Measurements from ENCODE around the gene VWA5B2.
"Not testable (repeated sequence)": the region's sequence is repeated elsewhere in the genome, so short reads cannot be mapped to it uniquely, and the experiment has no call there.

VWA5B2 gene

DNA sequence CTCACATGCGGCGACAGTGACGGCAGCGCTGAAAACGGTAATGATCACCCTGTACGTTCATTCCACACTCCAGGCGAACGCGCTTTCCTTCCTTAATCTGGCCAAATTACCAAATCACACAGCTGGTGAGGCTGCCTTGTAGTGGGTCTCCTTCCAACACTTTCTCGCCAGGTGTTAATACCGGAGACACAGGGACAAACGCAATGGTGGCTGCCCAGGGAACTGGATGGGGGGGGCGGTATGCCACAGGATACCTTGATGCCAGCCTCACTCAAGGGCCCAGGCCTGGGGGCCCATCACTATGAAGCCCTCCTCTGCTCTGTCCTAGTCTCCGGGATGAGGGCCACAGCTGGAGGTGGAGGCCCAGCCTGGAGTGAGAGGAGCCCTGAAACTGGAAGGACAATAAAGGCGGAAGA is 33.4 kb downstream of the VWA5B2 start:
- H3K36me3 ChIP-seq (ENCODE audit: insufficient read depth, low read length): no peaks in the 10 kb centered on the region
- H4K20me1 ChIP-seq (ENCODE audit: insufficient read depth, low read length): no peaks in the 10 kb centered on the region
- no peak for ATAC-seq (ENCODE audit: insufficient read depth, low read depth)
- no peaks in the 10 kb centered on the region for H3K79me2 ChIP-seq (ENCODE audit: insufficient read depth, low read length)
- H2AFZ ChIP-seq (ENCODE audit: low read depth, low read length): no peak overlapping the region
- H3K9me3 ChIP-seq (ENCODE audit: insufficient read depth, low read length, severe bottlenecking): no peaks in the 10 kb centered on the region
- 0 out of 4 replicates have a peak overlapping the region, but pooled peaks of 1 of the 2 experiments have one; percentile 18 for H3K4me3 ChIP-seq (ENCODE audit: low read depth in 1 of 2, low read length in 2 of 2)
- no peaks in the 10 kb centered on the region for H3K27me3 ChIP-seq (ENCODE audit: insufficient read depth, low read length, poor library complexity)
- TF ChIP-seq, protein P1, sequence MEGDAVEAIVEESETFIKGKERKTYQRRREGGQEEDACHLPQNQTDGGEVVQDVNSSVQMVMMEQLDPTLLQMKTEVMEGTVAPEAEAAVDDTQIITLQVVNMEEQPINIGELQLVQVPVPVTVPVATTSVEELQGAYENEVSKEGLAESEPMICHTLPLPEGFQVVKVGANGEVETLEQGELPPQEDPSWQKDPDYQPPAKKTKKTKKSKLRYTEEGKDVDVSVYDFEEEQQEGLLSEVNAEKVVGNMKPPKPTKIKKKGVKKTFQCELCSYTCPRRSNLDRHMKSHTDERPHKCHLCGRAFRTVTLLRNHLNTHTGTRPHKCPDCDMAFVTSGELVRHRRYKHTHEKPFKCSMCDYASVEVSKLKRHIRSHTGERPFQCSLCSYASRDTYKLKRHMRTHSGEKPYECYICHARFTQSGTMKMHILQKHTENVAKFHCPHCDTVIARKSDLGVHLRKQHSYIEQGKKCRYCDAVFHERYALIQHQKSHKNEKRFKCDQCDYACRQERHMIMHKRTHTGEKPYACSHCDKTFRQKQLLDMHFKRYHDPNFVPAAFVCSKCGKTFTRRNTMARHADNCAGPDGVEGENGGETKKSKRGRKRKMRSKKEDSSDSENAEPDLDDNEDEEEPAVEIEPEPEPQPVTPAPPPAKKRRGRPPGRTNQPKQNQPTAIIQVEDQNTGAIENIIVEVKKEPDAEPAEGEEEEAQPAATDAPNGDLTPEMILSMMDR (IDR thresholded peaks at IDR 0.05; ENCODE audit: borderline replicate concordance, extremely low read depth, low read length, poor library complexity, severe bottlenecking): no peak
- no peak for TF ChIP-seq EZH2 (IDR thresholded peaks at IDR 0.05; ENCODE audit: borderline replicate concordance, low read depth, low read length, severe bottlenecking)
- peak overlapping the region; percentile 78 for H3K4me2 ChIP-seq (ENCODE audit: insufficient read depth, low read length)
- H3K9ac ChIP-seq (ENCODE audit: low read depth, low read length): no peak overlapping the region
- H3K4me1 ChIP-seq (ENCODE audit: insufficient read depth, low read length): peaks cover 18% of the 10 kb centered on the region
- H3K27ac ChIP-seq (ENCODE audit: low read length): no peak overlapping the region
- DNase-seq: no peak

DNA sequence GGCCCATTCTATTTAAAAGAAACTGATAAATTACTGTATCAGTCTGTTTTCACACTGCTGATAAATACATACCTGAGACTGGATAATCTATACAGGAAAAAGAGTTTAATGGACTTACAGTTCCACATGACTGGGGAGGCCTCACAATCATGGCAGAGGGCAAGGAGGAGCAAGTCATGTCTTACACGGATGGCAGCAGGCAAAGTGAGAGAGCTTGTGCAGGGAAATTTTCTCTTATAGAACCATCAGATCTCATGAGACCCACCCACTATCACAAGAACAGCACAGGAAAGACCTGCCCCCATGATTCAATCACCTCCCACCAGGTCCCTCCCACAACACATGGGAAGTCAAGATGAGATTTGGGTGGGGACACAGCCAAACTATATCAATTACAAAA is 37.9 kb downstream of the VWA5B2 start:
- not testable (repeated sequence) for H3K27me3 ChIP-seq (ENCODE audit: insufficient read depth, low read length, poor library complexity); H3K36me3 ChIP-seq (ENCODE audit: insufficient read depth, low read length); H3K4me2 ChIP-seq (ENCODE audit: insufficient read depth, low read length); DNase-seq; ATAC-seq (ENCODE audit: insufficient read depth, low read depth); H3K4me1 ChIP-seq (ENCODE audit: insufficient read depth, low read length); H2AFZ ChIP-seq (ENCODE audit: low read depth, low read length); H3K27ac ChIP-seq (ENCODE audit: low read length); H3K79me2 ChIP-seq (ENCODE audit: insufficient read depth, low read length); H3K9me3 ChIP-seq (ENCODE audit: insufficient read depth, low read length, severe bottlenecking); H3K4me3 ChIP-seq (ENCODE audit: low read depth in 1 of 2, low read length in 2 of 2); H4K20me1 ChIP-seq (ENCODE audit: insufficient read depth, low read length); H3K9ac ChIP-seq (ENCODE audit: low read depth, low read length)

DNA sequence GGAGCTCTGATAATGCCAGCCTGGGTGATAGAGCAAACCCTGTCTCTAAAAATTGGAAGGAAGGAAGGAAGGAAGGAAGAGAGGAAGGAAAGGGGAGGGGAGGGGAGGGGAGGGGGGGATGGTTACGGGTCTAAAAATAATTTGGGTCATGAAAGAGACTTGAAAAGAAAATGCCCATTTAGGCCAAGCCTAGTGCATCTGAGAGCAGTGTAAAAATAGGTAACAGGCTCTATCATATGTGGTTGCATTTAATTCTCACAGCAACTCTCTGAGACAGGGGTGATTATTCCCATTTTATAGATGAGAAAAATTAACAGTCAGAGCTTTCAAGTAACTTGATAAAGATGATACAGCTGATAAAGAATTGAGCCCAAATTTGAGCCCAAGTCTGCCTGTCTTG is 42.9 kb downstream of the VWA5B2 start:
- H4K20me1 ChIP-seq (ENCODE audit: insufficient read depth, low read length): no peaks in the 10 kb centered on the region

DNA sequence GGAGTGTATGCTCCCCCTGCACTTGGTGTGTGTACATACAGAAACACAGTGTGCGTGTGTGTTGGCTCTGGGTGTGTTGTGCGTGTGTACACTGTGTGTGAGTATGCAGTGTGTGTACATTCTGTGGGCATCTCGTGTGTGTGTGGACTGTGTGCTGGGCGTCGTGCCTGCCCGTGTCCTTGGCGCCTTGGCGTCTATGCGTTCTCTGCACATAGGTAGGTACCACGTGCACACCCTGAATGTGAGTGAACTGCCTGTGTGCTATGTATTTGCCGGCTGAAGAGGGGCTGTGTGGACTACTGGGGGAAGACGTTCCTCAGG is 46.0 kb downstream of the VWA5B2 start:
- Histone ChIP-seq H4K20me1 (ENCODE audit: insufficient read depth, low read length) (no peaks in the 10 kb centered on the region), H3K27ac (ENCODE audit: low read length) (no peak overlapping the region), H3K36me3 (ENCODE audit: insufficient read depth, low read length) (no peaks in the 10 kb centered on the region), H3K4me1 (ENCODE audit: insufficient read depth, low read length) (no peaks in the 10 kb centered on the region), H3K9me3 (ENCODE audit: insufficient read depth, low read length, severe bottlenecking) (no peaks in the 10 kb centered on the region), H3K9ac (ENCODE audit: low read depth, low read length) (no peak overlapping the region), H3K27me3 (ENCODE audit: insufficient read depth, low read length, poor library complexity) (no peaks in the 10 kb centered on the region), H2AFZ (ENCODE audit: low read depth, low read length) (no peak overlapping the region), H3K79me2 (ENCODE audit: insufficient read depth, low read length) (no peaks in the 10 kb centered on the region), H3K4me2 (ENCODE audit: insufficient read depth, low read length) (no peak overlapping the region), H3K4me3 (ENCODE audit: low read depth in 1 of 2, low read length in 2 of 2) (no peak overlapping the region)
- no peak for TF ChIP-seq EZH2 (IDR thresholded peaks at IDR 0.05; ENCODE audit: borderline replicate concordance, low read depth, low read length, severe bottlenecking)
- TF ChIP-seq, protein P1 (IDR thresholded peaks at IDR 0.05; ENCODE audit: borderline replicate concordance, extremely low read depth, low read length, poor library complexity, severe bottlenecking): no peak
- ATAC-seq (ENCODE audit: insufficient read depth, low read depth): no peak
- no peak for DNase-seq

More for the DNA sequence above, 42.9 kb downstream of the VWA5B2 start:
- Histone ChIP-seq H3K27me3 (ENCODE audit: insufficient read depth, low read length, poor library complexity) (no peaks in the 10 kb centered on the region), H3K27ac (ENCODE audit: low read length) (no peak overlapping the region), H3K4me3 (ENCODE audit: low read depth in 1 of 2, low read length in 2 of 2) (no peak overlapping the region), H2AFZ (ENCODE audit: low read depth, low read length) (no peak overlapping the region), H3K9ac (ENCODE audit: low read depth, low read length) (no peak overlapping the region), H3K4me2 (ENCODE audit: insufficient read depth, low read length) (no peak overlapping the region), H3K9me3 (ENCODE audit: insufficient read depth, low read length, severe bottlenecking) (no peaks in the 10 kb centered on the region), H3K4me1 (ENCODE audit: insufficient read depth, low read length) (no peaks in the 10 kb centered on the region), H3K79me2 (ENCODE audit: insufficient read depth, low read length) (no peaks in the 10 kb centered on the region), H3K36me3 (ENCODE audit: insufficient read depth, low read length) (no peaks in the 10 kb centered on the region)
- DNase-seq: no peak
- ATAC-seq (ENCODE audit: insufficient read depth, low read depth): no peak
- TF ChIP-seq EZH2 (IDR thresholded peaks at IDR 0.05; ENCODE audit: borderline replicate concordance, low read depth, low read length, severe bottlenecking): no peak
- TF ChIP-seq, protein P1 (IDR thresholded peaks at IDR 0.05; ENCODE audit: borderline replicate concordance, extremely low read depth, low read length, poor library complexity, severe bottlenecking): no peak
